DND-41 (cell line): ENCODE data around the gene HOXA4.

Experiments
- ATAC-seq: fragments of 200-7000 bp; cut with Tn5 transposase; 3 replicates; pipeline ENCODE4 v1.9.1; 2021; ENCODE audit warnings: low read depth; ENCODE audit not compliant: insufficient read depth
- DNase-seq: peaks from one replicate; pipeline ENCODE4 v3.0.0-alpha.2; 2020
- H2AFZ ChIP-seq: 2 replicates; pipeline ENCODE4 v1.6.0; 2012; ENCODE audit warnings: low read depth, low read length
- H3K27ac ChIP-seq: 2 replicates; pipeline ENCODE4 v1.5.1; 2012; ENCODE audit warnings: low read length, inconsistent platforms
- H3K27me3 ChIP-seq: fragments of 200-600 bp; sonication (generic); 2 replicates; pipeline ENCODE4 v1.6.0; 2012; ENCODE audit warnings: low read length, mild to moderate bottlenecking, inconsistent platforms; ENCODE audit not compliant: insufficient read depth, poor library complexity
- H3K36me3 ChIP-seq: 2 replicates; pipeline ENCODE4 v1.5.1; 2012; ENCODE audit warnings: low read length, inconsistent platforms; ENCODE audit not compliant: insufficient read depth
- H3K4me1 ChIP-seq: 2 replicates; pipeline ENCODE4 v1.5.1; 2012; ENCODE audit warnings: mild to moderate bottlenecking, low read length; ENCODE audit not compliant: insufficient read depth
- H3K4me2 ChIP-seq: 2 replicates; pipeline ENCODE4 v1.6.0; 2012; ENCODE audit warnings: mild to moderate bottlenecking, moderate library complexity, low read length, inconsistent platforms; ENCODE audit not compliant: insufficient read depth
- H3K4me3 ChIP-seq, 2 experiments: fragments of 200-600 bp in 1 of 2; shearing (Covaris generic) in 1 of 2; 2 replicates each; pipeline ENCODE4 v1.5.1; 2012 to 2016; ENCODE audit warnings: inconsistent platforms in 2 of 2, low read length in 2 of 2, mild to moderate bottlenecking in 2 of 2, low read depth in 1 of 2, moderate library complexity in 1 of 2
- H3K79me2 ChIP-seq: 2 replicates; pipeline ENCODE4 v1.6.0; 2012; ENCODE audit warnings: low read length, inconsistent platforms; ENCODE audit not compliant: insufficient read depth
- H3K9ac ChIP-seq: 2 replicates; pipeline ENCODE4 v1.6.0; 2012; ENCODE audit warnings: low read depth, mild to moderate bottlenecking, inconsistent platforms, low read length, moderate library complexity
- H3K9me3 ChIP-seq: 2 replicates; pipeline ENCODE4 v1.5.1; 2012; ENCODE audit warnings: low read length, moderate library complexity, mild to moderate bottlenecking, inconsistent platforms; ENCODE audit not compliant: insufficient read depth, severe bottlenecking
- H4K20me1 ChIP-seq: 2 replicates; pipeline ENCODE4 v1.6.0; 2012; ENCODE audit warnings: low read length; ENCODE audit not compliant: insufficient read depth
- EZH2 ChIP-seq: IDR thresholded peaks from 3 replicates; pipeline ENCODE4 v1.6.1; 2012; ENCODE audit warnings: borderline replicate concordance, low read depth, mild to moderate bottlenecking, moderate library complexity, low read length, inconsistent platforms; ENCODE audit not compliant: severe bottlenecking
- TF ChIP-seq, protein P1 (sequence below): IDR thresholded peaks from 2 replicates; pipeline ENCODE4 v1.5.1; 2012; ENCODE audit warnings: borderline replicate concordance, low read length, moderate library complexity, mild to moderate bottlenecking; ENCODE audit not compliant: poor library complexity, severe bottlenecking; ENCODE audit errors: extremely low read depth

The HOXA4 gene

DNA sequence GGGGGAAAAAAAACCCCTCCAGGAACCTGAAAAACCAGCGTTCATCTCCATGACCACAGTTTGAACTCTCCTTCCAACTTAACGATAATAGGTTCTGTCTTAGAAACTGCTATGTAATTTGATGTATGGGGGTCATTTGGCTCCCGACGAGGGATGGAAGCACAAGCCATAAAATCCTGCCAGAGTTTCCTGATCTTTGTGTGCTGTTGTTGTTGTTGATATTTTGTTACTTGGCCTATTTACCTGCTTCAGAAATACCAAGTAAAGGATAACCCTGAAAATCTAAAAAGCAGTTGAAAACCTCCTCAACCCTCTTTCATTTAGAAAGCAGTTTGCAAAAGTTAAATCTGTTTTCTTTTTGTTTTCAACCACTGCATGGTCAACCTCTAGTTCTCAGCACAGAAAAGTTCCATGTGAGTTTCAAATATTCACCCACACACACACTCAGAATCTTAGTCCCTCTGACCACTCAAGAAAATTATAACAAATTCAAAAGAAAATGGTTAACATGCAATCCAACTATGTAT lies 18.7 kb downstream of the HOXA4 start:
- ATAC-seq, result no peak
- no peak for TF ChIP-seq EZH2
- TF ChIP-seq, protein P1, sequence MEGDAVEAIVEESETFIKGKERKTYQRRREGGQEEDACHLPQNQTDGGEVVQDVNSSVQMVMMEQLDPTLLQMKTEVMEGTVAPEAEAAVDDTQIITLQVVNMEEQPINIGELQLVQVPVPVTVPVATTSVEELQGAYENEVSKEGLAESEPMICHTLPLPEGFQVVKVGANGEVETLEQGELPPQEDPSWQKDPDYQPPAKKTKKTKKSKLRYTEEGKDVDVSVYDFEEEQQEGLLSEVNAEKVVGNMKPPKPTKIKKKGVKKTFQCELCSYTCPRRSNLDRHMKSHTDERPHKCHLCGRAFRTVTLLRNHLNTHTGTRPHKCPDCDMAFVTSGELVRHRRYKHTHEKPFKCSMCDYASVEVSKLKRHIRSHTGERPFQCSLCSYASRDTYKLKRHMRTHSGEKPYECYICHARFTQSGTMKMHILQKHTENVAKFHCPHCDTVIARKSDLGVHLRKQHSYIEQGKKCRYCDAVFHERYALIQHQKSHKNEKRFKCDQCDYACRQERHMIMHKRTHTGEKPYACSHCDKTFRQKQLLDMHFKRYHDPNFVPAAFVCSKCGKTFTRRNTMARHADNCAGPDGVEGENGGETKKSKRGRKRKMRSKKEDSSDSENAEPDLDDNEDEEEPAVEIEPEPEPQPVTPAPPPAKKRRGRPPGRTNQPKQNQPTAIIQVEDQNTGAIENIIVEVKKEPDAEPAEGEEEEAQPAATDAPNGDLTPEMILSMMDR, result no peak
- H3K27ac ChIP-seq, result no peak overlapping the region

DNA sequence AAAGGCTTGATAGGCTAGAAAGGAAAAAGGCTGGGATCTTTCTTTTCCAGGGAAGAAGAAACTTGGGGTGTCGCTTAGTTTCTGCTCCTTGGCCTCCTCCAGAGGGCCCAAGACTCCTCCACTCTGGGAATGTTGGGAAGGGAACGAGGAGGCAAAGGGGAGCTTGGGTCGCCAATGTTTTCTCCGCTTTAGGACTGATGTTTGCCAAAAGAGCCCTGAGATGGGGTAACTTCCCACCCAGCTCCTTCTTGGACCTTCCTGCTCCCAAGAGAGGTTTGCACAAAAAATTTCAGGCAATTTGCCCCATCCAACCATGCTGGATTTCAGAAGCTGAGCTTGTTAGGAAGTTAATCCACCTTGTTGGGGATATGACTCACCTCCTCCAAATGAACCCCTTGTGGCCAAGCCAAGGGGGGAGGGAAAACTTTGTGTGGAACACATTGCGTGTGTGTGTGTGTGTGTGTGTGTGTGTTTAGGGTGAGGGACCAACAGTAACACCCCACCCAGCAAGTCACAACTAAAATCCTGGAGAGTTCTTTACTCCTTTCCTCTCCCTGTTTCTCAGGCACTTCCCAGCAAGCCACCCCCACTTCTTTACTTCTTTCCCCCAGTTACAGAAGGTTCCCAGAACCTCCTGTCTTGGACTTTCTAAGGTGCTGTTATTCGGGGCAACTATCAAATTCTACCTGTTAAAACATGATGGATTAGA lies 19.4 kb downstream of the HOXA4 start:
- Histone ChIP-seq H2AFZ (no peak overlapping the region), H3K4me1 (no peaks in the 10 kb centered on the region)

More for the DNA sequence above, 18.7 kb downstream of the HOXA4 start:
- Histone ChIP-seq H3K4me2 (no peak overlapping the region), H3K27me3 (no peaks in the 10 kb centered on the region), H3K4me1 (no peaks in the 10 kb centered on the region), H3K9me3 (no peaks in the 10 kb centered on the region), H2AFZ (no peak overlapping the region), H3K79me2 (no peaks in the 10 kb centered on the region), H4K20me1 (no peaks in the 10 kb centered on the region), H3K36me3 (no peaks in the 10 kb centered on the region), H3K9ac (no peak overlapping the region), H3K4me3 (no peak overlapping the region)
- no peak for DNase-seq

DNA sequence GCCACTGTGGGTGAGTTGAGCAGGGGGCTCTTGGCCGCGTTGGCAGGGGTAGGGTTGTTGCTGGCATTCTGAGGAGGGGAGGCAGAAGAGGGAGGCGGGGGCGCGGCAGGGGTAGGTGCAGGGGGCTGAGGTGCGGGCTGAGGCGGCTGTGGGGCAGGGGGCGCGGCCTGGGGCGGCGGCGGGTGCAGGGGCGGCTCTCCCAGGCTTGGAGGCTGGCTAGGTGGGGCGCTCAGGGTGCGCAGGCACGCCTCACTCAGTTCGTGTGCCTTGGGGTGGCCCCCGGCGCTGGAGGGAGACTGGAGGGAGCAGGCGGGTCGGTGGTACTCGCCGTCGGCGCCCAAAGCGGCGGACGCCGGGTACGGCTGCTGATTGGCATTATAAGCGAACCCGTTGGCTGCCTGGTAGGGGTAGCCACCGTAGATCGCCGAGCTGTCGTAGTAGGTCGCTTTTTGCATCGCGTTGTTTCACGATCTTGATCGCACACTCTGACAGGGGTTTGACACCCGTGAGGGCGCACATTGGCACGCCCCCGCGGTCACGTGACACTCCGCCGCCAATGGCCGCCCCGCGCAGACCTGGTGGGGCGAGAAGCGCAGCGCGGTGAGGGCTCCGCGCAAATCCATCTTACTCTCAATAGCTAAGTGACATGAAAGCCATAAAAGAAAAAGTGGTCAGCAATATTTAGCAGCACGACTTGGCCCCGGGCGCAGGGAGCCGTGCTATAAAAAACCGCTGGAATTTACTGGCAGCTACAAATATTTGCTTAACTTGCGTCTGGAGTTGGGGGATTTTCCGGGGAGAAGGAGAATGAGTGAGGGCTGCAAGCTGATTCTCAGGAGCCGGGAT lies 20.1 kb downstream of the HOXA4 start:
- H3K4me2 ChIP-seq, result no peak overlapping the region
- H3K27ac ChIP-seq, result no peak overlapping the region

More for the DNA sequence above, 19.4 kb downstream of the HOXA4 start:
- ATAC-seq (no peak), DNase-seq (no peak)
- H3K4me3 ChIP-seq, result no peak overlapping the region
- no peaks in the 10 kb centered on the region for H3K27me3 ChIP-seq
- H3K36me3 ChIP-seq, result no peaks in the 10 kb centered on the region
- no peaks in the 10 kb centered on the region for H4K20me1 ChIP-seq
- no peak overlapping the region for H3K4me2 ChIP-seq
- no peaks in the 10 kb centered on the region for H3K9me3 ChIP-seq
- no peaks in the 10 kb centered on the region for H3K79me2 ChIP-seq
- TF ChIP-seq EZH2, result no peak
- TF ChIP-seq, protein P1, result no peak
- H3K27ac ChIP-seq, result no peak overlapping the region
- H3K9ac ChIP-seq, result no peak overlapping the region

More for the DNA sequence above, 20.1 kb downstream of the HOXA4 start:
- H3K4me3 ChIP-seq, result no peak overlapping the region
- H3K9ac ChIP-seq, result no peak overlapping the region
- no peak for ATAC-seq
- H3K27me3 ChIP-seq, result no peaks in the 10 kb centered on the region
- no peaks in the 10 kb centered on the region for H3K9me3 ChIP-seq
- TF ChIP-seq EZH2, result no peak
- TF ChIP-seq, protein P1, result no peak
- no peaks in the 10 kb centered on the region for H3K79me2 ChIP-seq
- no peaks in the 10 kb centered on the region for H3K4me1 ChIP-seq
- H2AFZ ChIP-seq, result no peak overlapping the region
- no peak for DNase-seq
- H3K36me3 ChIP-seq, result no peaks in the 10 kb centered on the region
- no peaks in the 10 kb centered on the region for H4K20me1 ChIP-seq
